HL-60 (cell line): ENCODE measurements around the gene MLF2.

Experiments used
- DNase-seq, 2 experiments: peaks; one replicate each; pipeline ENCODE4 v3.0.0-alpha.2; 2010 to 2020; ENCODE audit warnings: low read depth in 1 of 2, low spot score in 1 of 2
- H3K27ac ChIP-seq: fragments of 250-450 bp; sonication (Bioruptor Pico); replicated peaks from 2 replicates; pipeline ENCODE4 v1.5.1; 2020; ENCODE audit warnings: mild to moderate bottlenecking, moderate library complexity
- H3K27me3 ChIP-seq: fragments of 250-450 bp; sonication (Bioruptor Pico); 2 replicates; pipeline ENCODE4 v1.5.1; 2021; ENCODE audit warnings: mild to moderate bottlenecking, moderate library complexity; ENCODE audit not compliant: insufficient read depth, poor library complexity, severe bottlenecking
- H3K4me3 ChIP-seq: replicated peaks from 2 replicates; pipeline ENCODE4 v1.5.1; 2011; ENCODE audit warnings: mild to moderate bottlenecking, control low read depth, low read length; ENCODE audit not compliant: insufficient read depth
- CTCF ChIP-seq: IDR thresholded peaks from one replicate; pipeline ENCODE4 v1.5.1; 2011; ENCODE audit warnings: low read length, control low read depth, inconsistent platforms; ENCODE audit not compliant: insufficient read depth
- GABPA ChIP-seq: IDR thresholded peaks from 2 replicates; pipeline ENCODE4 v1.6.1; 2012; ENCODE audit warnings: low read depth
- POLR2AphosphoS5 ChIP-seq: IDR thresholded peaks from 2 replicates; pipeline ENCODE4 v1.6.1; 2012; ENCODE audit warnings: low read depth
- REST ChIP-seq: IDR thresholded peaks from 2 replicates; pipeline ENCODE4 v1.6.1; 2012; ENCODE audit warnings: low read depth; ENCODE audit not compliant: insufficient replicate concordance
- SPI1 ChIP-seq: IDR thresholded peaks from 2 replicates; pipeline ENCODE4 v1.6.1; 2012; ENCODE audit warnings: low read depth, mild to moderate bottlenecking, borderline replicate concordance

MLF2 gene

GRCh38 chr12:6725350-6725749, 27.6 kb downstream of the MLF2 start:
- no peak for TF ChIP-seq SPI1
- Histone ChIP-seq H3K27me3 (no peaks in the 10 kb centered on the region), H3K27ac (no peak overlapping the region; the same call in 1 of the 2 replicates), H3K4me3 (no peak overlapping the region)
- no peak for DNase-seq

- no peaks in the 10 kb centered on the region for H3K27me3 ChIP-seq
- peak overlapping the region; percentile 51 for H3K4me3 ChIP-seq
- TF ChIP-seq POLR2AphosphoS5 (no peak; the same call in 1 of the 2 replicates), CTCF (no peak), SPI1 (peak; percentile 81), GABPA (no peak), REST (no peak)
- DNase-seq: peak; percentile 60 to 72
- H3K27ac ChIP-seq: peak overlapping the region; percentile 89
These were observed 28.5 kb downstream of the MLF2 start for GRCh38 chr12:6724409-6724797.

- TF ChIP-seq SPI1: peak; percentile 70; the same call in 1 of the 2 replicates
- peak; percentile 96 for TF ChIP-seq GABPA
- peak; percentile 19 for TF ChIP-seq REST
- no peak for TF ChIP-seq CTCF
- peak; percentile 91 for TF ChIP-seq POLR2AphosphoS5
- H3K4me3 ChIP-seq: peak within 1 kb of the TSS; percentile 51
- DNase-seq: peak; percentile 98 to 100
- peak within 1 kb of the TSS; percentile 89 for H3K27ac ChIP-seq
- H3K27me3 ChIP-seq: no peaks in the 10 kb centered on the region
These were observed 29.1 kb downstream of the MLF2 start, which contains the start of gene COPS7A for GRCh38 chr12:6723607-6724408. Gene COPS7A, plus strand, starts transcription at chr12:6724046. Its CDS starts 611 bp downstream, at chr12:6724657.

- DNase-seq: no peak
- TF ChIP-seq GABPA (no peak), POLR2AphosphoS5 (no peak), REST (no peak), SPI1 (no peak), CTCF (no peak)
- Histone ChIP-seq H3K4me3 (no peak overlapping the region), H3K27ac (peak overlapping the region; percentile 89), H3K27me3 (no peaks in the 10 kb centered on the region)
These were observed 30.1 kb downstream of the MLF2 start for GRCh38 chr12:6722863-6723262.
